ENCODE results near the gene DNAJC6.
"Not testable (repeated sequence)": the region's sequence is repeated elsewhere in the genome, so short reads cannot be mapped to it uniquely, and the experiment has no call there.

The DNAJC6 gene

GRCh38 chr1:65442442-65442841, 133.1 kb downstream of the DNAJC6 start:
- H3K36me3 ChIP-seq = no peaks in the 10 kb centered on the region
- no peak for TF ChIP-seq CTCF (IDR thresholded peaks at IDR 0.05)

GRCh38 chr1:65443647-65444046, 134.3 kb downstream of the DNAJC6 start:
- Histone ChIP-seq H3K9me3 (no peaks in the 10 kb centered on the region), H3K4me3 (ENCODE audit: low read depth in 1 of 2, low read length in 1 of 2) (no peak overlapping the region), H3K27me3 (no peaks in the 10 kb centered on the region), H3K4me1 (ENCODE audit: control insufficient read depth in 1 of 2, insufficient read depth in 1 of 2, low read depth in 1 of 2, low read length in 1 of 2) (no peaks in the 10 kb centered on the region), H3K36me3 (no peaks in the 10 kb centered on the region), H3K27ac (no peak overlapping the region)
- TF ChIP-seq CTCF (IDR thresholded peaks at IDR 0.05) = no peak

More at GRCh38 chr1:65442442-65442841, 133.1 kb downstream of the DNAJC6 start:
- Histone ChIP-seq H3K27ac (no peak overlapping the region), H3K27me3 (no peaks in the 10 kb centered on the region), H3K4me1 (ENCODE audit: control insufficient read depth in 1 of 2, insufficient read depth in 1 of 2, low read depth in 1 of 2, low read length in 1 of 2) (no peaks in the 10 kb centered on the region), H3K4me3 (ENCODE audit: low read depth in 1 of 2, low read length in 1 of 2) (no peak overlapping the region), H3K9me3 (no peaks in the 10 kb centered on the region)

- Histone ChIP-seq H3K4me3 (ENCODE audit: low read depth in 1 of 2, low read length in 1 of 2) (no peak overlapping the region), H3K27ac (no peak overlapping the region), H3K36me3 (no peaks in the 10 kb centered on the region), H3K27me3 (no peaks in the 10 kb centered on the region), H3K4me1 (ENCODE audit: control insufficient read depth in 1 of 2, insufficient read depth in 1 of 2, low read depth in 1 of 2, low read length in 1 of 2) (no peaks in the 10 kb centered on the region), H3K9me3 (no peaks in the 10 kb centered on the region)
- TF ChIP-seq CTCF (IDR thresholded peaks at IDR 0.05) = no peak
Measured at GRCh38 chr1:65444128-65444640, 134.8 kb downstream of the DNAJC6 start.

GRCh38 chr1:65445837-65446236, 136.5 kb downstream of the DNAJC6 start:
- no peaks in the 10 kb centered on the region for H3K9me3 ChIP-seq
- H3K27ac ChIP-seq = no peak overlapping the region
- no peak overlapping the region for H3K4me3 ChIP-seq (ENCODE audit: low read depth in 1 of 2, low read length in 1 of 2)
- H3K36me3 ChIP-seq = no peaks in the 10 kb centered on the region
- no peak for TF ChIP-seq CTCF (IDR thresholded peaks at IDR 0.05)
- H3K27me3 ChIP-seq = no peaks in the 10 kb centered on the region
- H3K4me1 ChIP-seq (ENCODE audit: control insufficient read depth in 1 of 2, insufficient read depth in 1 of 2, low read depth in 1 of 2, low read length in 1 of 2) = no peaks in the 10 kb centered on the region

GRCh38 chr1:65449214-65449823, 140.0 kb downstream of the DNAJC6 start:
- H3K27me3 ChIP-seq = no peaks in the 10 kb centered on the region
- H3K4me3 ChIP-seq (ENCODE audit: low read depth in 1 of 2, low read length in 1 of 2) = no peak overlapping the region
- H3K36me3 ChIP-seq = no peaks in the 10 kb centered on the region
- no peak for TF ChIP-seq CTCF (IDR thresholded peaks at IDR 0.05)
- no peaks in the 10 kb centered on the region for H3K9me3 ChIP-seq
- no peaks in the 10 kb centered on the region for H3K4me1 ChIP-seq (ENCODE audit: control insufficient read depth in 1 of 2, insufficient read depth in 1 of 2, low read depth in 1 of 2, low read length in 1 of 2)
- no peak overlapping the region for H3K27ac ChIP-seq

- not testable (repeated sequence) for H3K9me3 ChIP-seq; H3K4me1 ChIP-seq (ENCODE audit: control insufficient read depth in 1 of 2, insufficient read depth in 1 of 2, low read depth in 1 of 2, low read length in 1 of 2); H3K36me3 ChIP-seq; H3K4me3 ChIP-seq (ENCODE audit: low read depth in 1 of 2, low read length in 1 of 2); H3K27ac ChIP-seq; H3K27me3 ChIP-seq
Measured at GRCh38 chr1:65455678-65456077, 146.3 kb downstream of the DNAJC6 start.
